ENCODE data around the gene MEMO1.
"Not testable (repeated sequence)": the region's sequence is repeated elsewhere in the genome, so short reads cannot be mapped to it uniquely, and the experiment has no call there.

Gene MEMO1

DNA sequence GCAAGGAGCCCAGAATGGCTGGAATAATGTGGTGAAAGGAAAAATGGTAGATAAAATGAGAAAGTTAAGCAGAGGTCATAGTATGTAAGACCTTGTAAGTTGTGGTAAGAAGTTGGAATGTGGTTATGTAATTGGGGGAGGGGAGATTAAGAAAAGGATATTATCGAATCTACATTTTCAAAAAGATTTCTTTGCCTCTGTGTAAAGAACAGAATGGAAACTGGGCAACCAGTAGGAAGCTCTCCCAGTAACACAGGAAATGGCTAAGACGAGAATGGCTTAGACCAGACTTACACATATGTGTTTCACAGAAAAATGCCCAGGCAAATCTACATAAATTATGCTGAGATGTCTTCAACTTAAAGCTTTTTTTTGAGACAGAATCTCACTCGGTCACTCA is 13.2 kb downstream of the MEMO1 start:
- no peak for DNase-seq

- no peak for DNase-seq
Observed at GRCh38 chr2:31996571-31997150, 14.1 kb downstream of the MEMO1 start.

- no peak for DNase-seq
Observed at GRCh38 chr2:31992934-31993333, 17.9 kb downstream of the MEMO1 start.

GRCh38 chr2:31992025-31992579 is 18.7 kb downstream of the MEMO1 start:
- no peak for DNase-seq

GRCh38 chr2:31989946-31990345 is 20.9 kb downstream of the MEMO1 start:
- DNase-seq, result no peak

GRCh38 chr2:31987454-31988220 is 23.2 kb downstream of the MEMO1 start:
- DNase-seq, result no peak

DNA sequence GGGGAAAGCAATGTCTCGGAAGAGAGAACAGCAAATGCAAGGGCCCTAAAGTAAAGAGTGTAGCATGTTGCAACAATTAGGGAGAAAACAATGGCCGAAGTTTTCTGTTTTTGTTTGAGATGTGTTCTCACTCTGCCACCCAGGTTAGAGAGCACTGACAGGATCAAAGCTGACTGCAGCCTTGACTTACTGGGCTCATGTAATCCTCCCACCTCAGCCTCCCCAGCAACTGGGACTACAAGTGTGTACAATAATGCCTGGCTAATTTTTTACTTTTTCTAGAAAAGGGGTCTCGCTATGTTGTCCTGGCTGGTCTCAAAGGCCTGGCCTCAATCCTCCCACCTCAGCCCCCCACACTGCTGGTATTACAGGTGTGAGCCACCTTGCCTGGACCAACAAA is 23.9 kb downstream of the MEMO1 start:
- DNase-seq, result no peak

- DNase-seq, result no peak
Observed at GRCh38 chr2:31983762-31984467, 26.9 kb downstream of the MEMO1 start.

GRCh38 chr2:31980674-31981356 is 30.0 kb downstream of the MEMO1 start:
- no peak for DNase-seq

- DNase-seq, result no peak
Observed at GRCh38 chr2:31979956-31980355, 30.9 kb downstream of the MEMO1 start.

DNA sequence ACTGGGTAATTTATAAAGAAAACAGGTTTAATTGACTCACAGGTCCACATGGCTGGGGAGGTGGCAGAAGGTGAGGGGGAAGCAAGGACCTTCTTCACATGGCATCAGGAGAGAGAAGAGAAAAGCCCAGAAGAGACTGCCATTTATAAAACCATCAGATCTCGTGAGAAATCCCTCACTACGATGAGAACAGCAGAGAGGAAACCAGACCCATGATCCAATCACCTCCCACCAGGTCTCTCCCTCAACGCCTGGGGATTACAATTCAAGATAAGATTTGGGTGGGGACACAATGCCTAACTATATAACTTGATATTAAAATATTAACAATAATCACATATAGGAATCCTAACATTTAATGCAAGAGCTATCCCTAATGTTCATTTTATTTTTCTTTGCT is 31.8 kb downstream of the MEMO1 start:
- no peak for DNase-seq

DNA sequence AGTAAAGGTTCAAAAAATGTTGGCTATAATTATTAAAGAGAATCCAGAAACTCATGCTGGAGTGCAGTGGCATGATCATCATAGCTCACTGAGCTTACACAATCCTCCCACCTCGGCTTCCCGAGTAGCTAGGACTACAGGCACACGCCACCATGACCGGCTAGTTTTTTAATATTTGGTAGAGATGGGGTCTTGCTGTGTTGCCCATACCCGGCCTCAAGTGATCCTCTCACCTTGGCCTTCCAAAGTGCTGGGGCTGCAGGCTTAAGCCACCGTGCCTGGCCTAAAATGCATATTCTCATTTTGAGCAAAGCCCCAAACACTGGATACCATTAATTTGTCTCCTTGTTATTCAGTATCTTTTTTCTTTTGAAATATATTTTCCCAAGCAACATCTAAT is 32.4 kb downstream of the MEMO1 start:
- no peak for DNase-seq

DNA sequence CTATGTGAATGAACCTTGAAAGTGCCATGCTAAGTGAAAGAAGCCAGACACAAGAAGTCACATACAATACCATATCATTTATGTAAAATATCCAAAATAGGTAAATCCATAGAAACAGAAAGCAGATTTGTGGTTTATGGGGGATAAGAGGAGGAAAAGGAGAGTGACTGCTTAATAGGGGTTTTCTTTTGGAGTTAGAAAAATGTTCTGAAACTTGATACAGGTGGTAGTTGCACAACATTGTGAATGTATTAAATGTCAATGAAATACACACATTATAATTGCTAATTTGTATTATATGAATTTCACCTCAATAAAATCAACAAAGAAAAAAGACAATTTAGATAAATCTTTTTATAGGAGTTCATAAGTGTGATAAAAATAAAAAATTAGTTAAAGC is 37.1 kb downstream of the MEMO1 start:
- DNase-seq, result no peak

GRCh38 chr2:31972059-31972458 is 38.7 kb downstream of the MEMO1 start:
- no peak for DNase-seq

- DNase-seq, result no peak
Observed at GRCh38 chr2:31969178-31969577, 41.6 kb downstream of the MEMO1 start.

DNA sequence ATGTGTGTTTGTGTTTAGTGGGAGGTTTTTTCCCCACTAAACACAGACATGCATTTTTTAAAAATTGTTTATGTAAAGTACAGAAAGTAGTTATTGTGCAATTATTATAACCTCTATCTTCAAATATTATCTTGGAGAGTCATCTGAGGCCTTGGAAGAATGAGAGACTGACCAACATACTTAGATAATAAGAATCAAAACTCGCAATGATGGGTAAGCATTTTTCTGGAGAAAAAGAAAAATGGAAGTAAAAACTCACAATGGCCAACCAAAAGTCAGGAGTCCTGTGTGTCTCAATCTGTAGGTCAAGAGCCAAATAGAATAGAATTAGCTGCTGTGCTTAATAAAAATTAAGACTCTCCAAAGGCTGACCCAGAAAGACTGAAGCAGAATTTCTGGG is 43.0 kb downstream of the MEMO1 start:
- DNase-seq, result no peak

DNA sequence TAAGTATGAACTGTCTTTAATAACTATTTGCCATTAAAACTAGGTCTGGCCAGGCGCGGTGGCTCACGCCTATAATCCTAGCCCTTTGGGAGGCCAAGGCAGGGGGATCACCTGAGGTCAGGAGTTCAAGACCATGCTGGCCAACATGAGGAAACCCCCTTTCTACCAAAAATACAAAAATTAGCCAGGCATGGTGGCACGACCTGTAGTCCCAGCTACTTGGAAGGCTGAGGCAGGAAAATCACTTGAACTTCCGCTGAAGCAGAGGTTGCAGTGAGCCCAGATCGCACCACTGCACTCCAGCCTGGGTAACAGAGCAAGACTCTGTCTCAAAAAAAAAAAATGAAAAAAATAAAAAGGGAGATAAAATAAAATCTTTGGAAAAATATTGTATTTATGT is 44.4 kb downstream of the MEMO1 start:
- not testable (repeated sequence) for DNase-seq

- DNase-seq, result no peak
Observed at GRCh38 chr2:31965094-31965493, 45.7 kb downstream of the MEMO1 start.

GRCh38 chr2:31962757-31963361 is 47.9 kb downstream of the MEMO1 start:
- no peak for DNase-seq

DNA sequence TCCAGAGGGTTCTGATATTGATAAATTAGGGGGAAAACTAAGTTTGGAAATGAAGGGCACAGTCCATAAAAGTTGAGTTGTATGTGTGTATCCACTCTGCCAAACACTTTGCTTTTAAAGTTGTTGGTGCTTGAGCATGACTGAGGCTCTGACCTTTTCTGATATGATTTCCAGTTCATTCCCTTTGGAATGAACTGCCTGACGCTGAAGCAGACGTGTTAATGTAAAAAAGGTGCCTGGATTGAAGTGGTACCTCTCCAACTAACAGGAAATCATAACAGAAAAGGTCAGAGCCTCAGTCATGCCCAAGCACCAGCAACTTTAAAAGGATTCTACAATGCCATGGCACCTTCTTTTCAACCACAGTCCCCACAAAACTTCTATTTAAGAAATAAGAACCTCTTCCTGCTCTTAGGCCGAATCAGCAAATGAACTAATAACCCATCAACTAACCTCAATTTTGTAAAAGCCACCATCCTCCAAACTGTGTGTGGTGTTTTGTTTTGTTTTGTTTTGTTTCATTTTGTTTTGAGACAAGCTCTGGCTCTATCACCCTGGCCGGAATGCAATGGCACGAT is 52.6 kb downstream of the MEMO1 start:
- DNase-seq, result no peak

DNA sequence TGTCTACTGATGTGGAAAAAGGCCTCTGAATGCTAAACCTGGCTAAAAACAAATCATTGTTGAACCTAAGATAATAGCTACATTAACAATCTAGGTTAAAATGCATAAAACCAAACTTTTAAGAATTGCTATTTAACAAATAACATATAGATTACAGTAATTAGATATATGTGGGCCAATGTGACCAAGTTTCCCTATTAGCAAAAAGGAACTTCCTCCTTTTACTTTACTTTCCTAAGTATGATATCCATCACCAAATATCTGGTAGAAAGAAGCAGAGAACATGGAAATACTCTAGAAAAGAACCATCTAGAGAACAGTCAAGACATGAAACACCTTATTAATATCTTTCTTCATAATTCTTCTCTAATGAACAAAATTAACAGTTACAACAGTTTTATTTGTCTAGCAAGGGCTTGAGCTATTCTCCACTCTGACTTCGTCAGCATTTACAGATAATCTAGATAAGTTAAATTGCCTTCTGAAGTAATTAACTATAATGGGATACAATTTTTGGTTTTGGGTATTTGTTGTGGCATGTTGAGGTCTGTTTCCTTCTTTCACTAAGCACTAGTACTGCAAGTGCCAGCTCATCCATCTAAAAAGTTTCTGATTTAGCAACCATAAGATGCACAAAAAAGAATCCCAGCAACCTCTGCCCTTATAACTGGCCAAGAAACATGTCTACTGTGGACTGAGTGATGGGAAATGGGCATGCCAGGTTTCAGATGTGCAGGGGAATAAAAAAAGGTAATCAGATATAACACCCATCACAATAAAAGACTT is 53.3 kb downstream of the MEMO1 start:
- DNase-seq, result no peak

DNA sequence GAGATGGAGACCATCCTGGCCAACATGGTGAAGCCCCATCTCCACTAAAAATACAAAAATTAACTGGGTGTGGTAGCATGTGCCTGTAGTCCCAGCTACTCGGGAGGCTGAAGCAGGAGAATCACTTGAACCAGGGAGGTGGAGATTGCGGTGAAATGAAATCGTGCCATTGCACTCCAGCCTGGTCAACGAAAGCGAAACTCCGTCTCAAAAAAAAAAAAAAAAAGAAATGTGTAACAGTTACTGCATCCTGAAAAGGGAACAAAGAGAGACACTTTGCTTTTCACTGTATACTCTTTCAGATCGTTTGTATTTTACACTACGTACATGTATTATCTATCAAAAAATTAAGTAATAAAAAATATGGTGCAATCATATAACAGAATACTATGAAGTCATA is 53.9 kb downstream of the MEMO1 start:
- not testable (repeated sequence) for DNase-seq
